HUES48 (cell line): ENCODE results near the gene ARHGAP24.

Source experiments
- H3K27ac ChIP-seq: one replicate; pipeline ENCODE4 v1.7.0; 2013; ENCODE audit warnings: low read depth, low read length, inconsistent platforms
- H3K27me3 ChIP-seq: 2 replicates; pipeline ENCODE4 v1.6.1; 2013; ENCODE audit warnings: mild to moderate bottlenecking, low read length; ENCODE audit not compliant: control insufficient read depth, insufficient read depth
- H3K36me3 ChIP-seq: 2 replicates; pipeline ENCODE4 v1.6.1; 2013; ENCODE audit warnings: low read length; ENCODE audit not compliant: control insufficient read depth, insufficient read depth
- H3K4me1 ChIP-seq: 2 replicates; pipeline ENCODE4 v1.6.1; 2013; ENCODE audit warnings: mild to moderate bottlenecking, low read length; ENCODE audit not compliant: control insufficient read depth, insufficient read depth
- H3K4me3 ChIP-seq: 2 replicates; pipeline ENCODE4 v1.5.1; 2013; ENCODE audit warnings: mild to moderate bottlenecking, low read depth, low read length
- H3K9ac ChIP-seq: 2 replicates; pipeline ENCODE4 v1.6.1; 2013; ENCODE audit warnings: mild to moderate bottlenecking, low read depth, low read length, moderate library complexity
- H3K9me3 ChIP-seq: 2 replicates; pipeline ENCODE4 v1.6.1; 2013; ENCODE audit warnings: low read length; ENCODE audit not compliant: control insufficient read depth, insufficient read depth

ARHGAP24 gene

GRCh38 chr4:85591406-85592098 lies 116.6 kb downstream of the ARHGAP24 start:
- Histone ChIP-seq H3K4me1 (no peaks in the 10 kb centered on the region), H3K36me3 (no peaks in the 10 kb centered on the region), H3K9ac (no peak overlapping the region), H3K27ac (no peak overlapping the region), H3K4me3 (no peak overlapping the region), H3K27me3 (no peaks in the 10 kb centered on the region), H3K9me3 (no peaks in the 10 kb centered on the region)

DNA sequence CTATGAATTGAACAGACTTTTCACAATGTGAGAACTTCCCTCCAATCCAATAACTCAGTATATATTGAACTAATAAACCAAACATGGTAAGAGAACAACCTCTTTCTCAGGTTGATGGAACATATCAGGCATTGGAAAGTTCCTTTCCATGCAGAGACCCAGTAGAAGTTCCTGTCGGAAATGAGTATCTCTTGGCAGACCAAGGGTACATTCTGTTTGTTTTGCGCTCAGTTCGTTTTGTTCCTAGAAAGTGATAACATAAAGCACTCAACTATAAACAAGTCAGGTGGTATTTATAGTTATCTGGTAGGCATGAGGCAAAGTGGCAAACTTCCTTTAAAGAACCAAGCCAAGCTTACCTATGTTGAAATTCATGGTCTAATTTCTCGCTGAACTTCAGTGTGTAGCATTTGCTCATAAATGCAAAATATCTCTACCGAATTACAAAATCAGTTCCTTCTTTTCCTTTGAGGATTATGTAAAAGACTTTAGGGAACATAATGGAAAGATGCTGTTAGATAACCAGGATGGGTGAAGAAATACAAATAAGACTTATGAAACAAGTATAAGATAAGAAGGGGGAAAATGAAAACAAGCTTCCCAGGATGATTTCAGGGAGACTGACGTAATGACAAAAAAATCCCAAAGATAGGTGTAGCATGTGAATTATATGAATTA lies 120.3 kb downstream of the ARHGAP24 start:
- Histone ChIP-seq H3K4me3 (no peak overlapping the region), H3K27me3 (no peaks in the 10 kb centered on the region), H3K9me3 (no peaks in the 10 kb centered on the region), H3K9ac (no peak overlapping the region), H3K36me3 (no peaks in the 10 kb centered on the region), H3K4me1 (no peaks in the 10 kb centered on the region), H3K27ac (no peak overlapping the region)

DNA sequence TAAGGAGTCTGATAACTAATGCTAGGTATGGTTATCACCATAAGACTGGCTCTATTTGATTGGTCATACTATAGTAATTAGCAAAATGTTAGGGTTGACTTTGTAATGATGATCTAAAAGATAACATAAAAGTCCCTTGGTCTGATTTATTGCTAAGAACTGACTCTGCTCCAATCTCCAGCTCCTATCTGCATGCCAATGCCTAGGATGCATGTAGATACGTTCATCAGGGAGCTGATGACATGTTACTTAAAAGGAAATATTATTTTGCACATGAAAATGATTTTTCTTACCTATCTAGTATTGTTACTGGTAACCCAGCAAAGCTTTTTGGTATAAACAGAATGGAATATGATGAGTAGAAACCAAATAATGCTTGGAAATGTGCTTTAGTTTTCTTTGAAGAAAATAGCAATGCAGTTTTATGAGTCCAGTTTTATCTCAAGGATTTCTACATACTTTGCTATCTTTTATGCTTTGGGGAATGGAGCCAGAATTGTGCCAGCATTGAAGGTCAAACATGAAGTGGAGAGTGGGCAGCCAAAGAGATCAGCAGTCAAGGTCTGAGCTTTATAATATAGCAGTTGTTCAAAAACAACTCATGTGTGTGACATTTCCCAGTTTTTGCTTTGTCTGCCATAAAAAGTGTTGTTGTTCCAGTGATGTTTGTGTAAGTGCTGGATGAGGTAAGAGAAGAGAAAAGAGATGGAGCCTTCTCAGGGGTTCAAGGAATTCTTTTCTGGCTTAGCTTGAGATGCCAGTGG lies 121.0 kb downstream of the ARHGAP24 start:
- Histone ChIP-seq H3K9me3 (no peaks in the 10 kb centered on the region), H3K27ac (no peak overlapping the region), H3K36me3 (no peaks in the 10 kb centered on the region), H3K9ac (no peak overlapping the region), H3K27me3 (no peaks in the 10 kb centered on the region), H3K4me3 (no peak overlapping the region), H3K4me1 (no peaks in the 10 kb centered on the region)

- H3K9ac ChIP-seq, result no peak overlapping the region
- H3K9me3 ChIP-seq, result no peaks in the 10 kb centered on the region
- no peak overlapping the region for H3K4me3 ChIP-seq
- no peaks in the 10 kb centered on the region for H3K36me3 ChIP-seq
- H3K27ac ChIP-seq, result no peak overlapping the region
- H3K4me1 ChIP-seq, result no peaks in the 10 kb centered on the region
- H3K27me3 ChIP-seq, result no peaks in the 10 kb centered on the region
Measured at GRCh38 chr4:85598936-85599335, 124.0 kb downstream of the ARHGAP24 start.

DNA sequence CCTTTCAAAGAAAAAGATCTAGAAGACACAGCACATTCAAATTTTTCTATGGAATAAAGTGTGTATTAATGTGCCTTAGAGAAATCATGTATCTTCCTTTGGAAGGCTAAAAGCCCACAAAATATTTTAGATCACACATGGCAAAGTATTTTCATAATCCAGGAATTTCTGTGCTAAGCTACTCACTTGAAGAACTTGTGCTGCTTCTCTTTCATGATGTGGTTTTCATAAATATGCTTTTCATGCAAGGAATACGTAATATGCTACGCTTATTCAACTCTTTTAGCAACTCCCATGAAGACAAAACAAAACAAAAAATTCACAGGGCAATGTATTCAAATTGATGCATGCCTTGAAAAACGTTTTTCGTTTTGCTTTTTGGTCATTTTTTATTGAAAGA lies 125.6 kb downstream of the ARHGAP24 start:
- H3K36me3 ChIP-seq, result no peaks in the 10 kb centered on the region
- no peak overlapping the region for H3K9ac ChIP-seq
- H3K4me3 ChIP-seq, result no peak overlapping the region
- H3K27ac ChIP-seq, result no peak overlapping the region
- no peaks in the 10 kb centered on the region for H3K4me1 ChIP-seq
- H3K9me3 ChIP-seq, result no peaks in the 10 kb centered on the region
- H3K27me3 ChIP-seq, result no peaks in the 10 kb centered on the region

GRCh38 chr4:85603437-85604336 lies 128.7 kb downstream of the ARHGAP24 start:
- Histone ChIP-seq H3K4me1 (no peaks in the 10 kb centered on the region), H3K36me3 (no peaks in the 10 kb centered on the region), H3K27ac (no peak overlapping the region), H3K4me3 (no peak overlapping the region), H3K9me3 (no peaks in the 10 kb centered on the region), H3K27me3 (no peaks in the 10 kb centered on the region), H3K9ac (no peak overlapping the region)

DNA sequence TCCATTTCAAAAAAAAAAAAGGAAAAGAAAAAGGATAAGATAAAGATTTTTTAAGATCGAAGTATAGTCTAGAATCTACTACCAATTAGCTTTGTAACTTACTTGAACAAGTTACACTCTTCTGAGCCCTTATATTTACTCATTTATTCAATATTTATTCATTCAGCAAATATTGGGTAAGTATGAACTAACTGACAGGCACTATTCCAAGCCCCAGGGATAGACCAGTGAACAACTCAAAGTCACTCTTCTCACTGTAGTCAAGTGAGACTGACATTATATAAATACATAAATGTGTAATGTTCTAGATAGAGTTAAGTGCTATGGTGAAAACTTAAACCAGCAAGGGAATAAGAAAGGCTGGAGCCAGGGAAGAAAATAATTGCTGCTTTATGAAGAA lies 131.6 kb downstream of the ARHGAP24 start:
- H3K9ac ChIP-seq, result no peak overlapping the region
- no peak overlapping the region for H3K27ac ChIP-seq
- no peaks in the 10 kb centered on the region for H3K9me3 ChIP-seq
- H3K4me1 ChIP-seq, result no peaks in the 10 kb centered on the region
- no peak overlapping the region for H3K4me3 ChIP-seq
- no peaks in the 10 kb centered on the region for H3K27me3 ChIP-seq
- no peaks in the 10 kb centered on the region for H3K36me3 ChIP-seq

GRCh38 chr4:85607624-85608023 lies 132.7 kb downstream of the ARHGAP24 start:
- Histone ChIP-seq H3K27me3 (no peaks in the 10 kb centered on the region), H3K4me3 (no peak overlapping the region), H3K27ac (no peak overlapping the region), H3K36me3 (no peaks in the 10 kb centered on the region), H3K9me3 (no peaks in the 10 kb centered on the region), H3K4me1 (no peaks in the 10 kb centered on the region), H3K9ac (no peak overlapping the region)

DNA sequence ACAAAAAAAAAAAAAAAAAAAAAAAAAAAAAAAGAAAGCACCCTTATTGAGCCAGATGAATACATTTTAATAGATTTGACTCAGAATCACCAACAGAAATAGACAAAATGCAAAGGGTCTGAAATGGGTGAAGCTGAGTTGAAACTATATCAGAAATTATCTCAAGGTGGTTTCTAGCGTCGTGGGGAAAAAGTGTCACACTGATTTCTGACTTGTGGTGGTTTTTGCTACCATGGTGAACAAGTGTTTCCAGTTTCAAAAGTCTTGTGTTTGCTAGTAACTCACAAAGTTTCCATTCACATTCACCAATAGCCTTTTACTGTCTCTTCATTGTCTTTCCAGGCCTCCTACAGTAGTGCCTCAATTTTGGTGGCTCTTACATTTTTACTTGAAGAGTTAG lies 135.5 kb downstream of the ARHGAP24 start:
- Histone ChIP-seq H3K9me3 (no peaks in the 10 kb centered on the region), H3K9ac (no peak overlapping the region), H3K27ac (no peak overlapping the region), H3K36me3 (no peaks in the 10 kb centered on the region), H3K4me1 (no peaks in the 10 kb centered on the region), H3K27me3 (no peaks in the 10 kb centered on the region), H3K4me3 (no peak overlapping the region)

DNA sequence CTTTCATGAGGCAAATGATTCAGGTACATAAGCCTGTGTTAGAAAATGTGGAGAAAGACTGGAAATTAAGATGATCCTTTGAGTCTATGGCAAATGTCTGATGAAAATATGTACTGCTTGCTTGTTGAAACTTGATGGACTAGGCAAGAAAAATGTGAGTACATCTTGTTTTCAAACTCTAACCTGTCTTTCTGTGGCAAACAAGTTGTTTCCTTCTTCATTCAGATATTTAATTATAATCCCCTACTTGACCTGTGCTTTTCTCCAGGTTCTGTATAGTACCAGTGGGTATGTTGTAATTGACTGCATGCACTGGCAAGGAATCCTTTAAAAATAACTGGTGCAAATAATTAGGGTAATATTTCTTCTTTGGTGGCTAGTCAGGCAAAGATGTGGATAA lies 136.7 kb downstream of the ARHGAP24 start:
- Histone ChIP-seq H3K9me3 (no peaks in the 10 kb centered on the region), H3K4me3 (no peak overlapping the region), H3K27ac (no peak overlapping the region), H3K9ac (no peak overlapping the region), H3K36me3 (no peaks in the 10 kb centered on the region), H3K27me3 (no peaks in the 10 kb centered on the region), H3K4me1 (no peaks in the 10 kb centered on the region)
